Endothelial cell (in vitro differentiated cells): ENCODE measurements around the gene GOLGA6D. TPM values are rescaled to one million over a fixed set of nuclear protein-coding genes. Genes with fewer than 3 reads are reported as not detected.
"Not testable (repeated sequence)": the region's sequence is repeated elsewhere in the genome, so short reads cannot be mapped to it uniquely, and the experiment has no call there.

Experiments
- DNase-seq: peaks from one replicate; pipeline ENCODE4 v3.0.0; 2021; ENCODE audit warnings: low spot score
- H3K27ac Mint-ChIP-seq: one replicate; pipeline ENCODE4 v1.8.0; 2021; ENCODE audit warnings: mixed read lengths, inconsistent platforms; ENCODE audit not compliant: unreplicated experiment
- H3K27me3 Mint-ChIP-seq: one replicate; pipeline ENCODE4 v1.8.0; 2021; ENCODE audit warnings: mild to moderate bottlenecking, moderate library complexity, mixed read lengths, inconsistent platforms; ENCODE audit not compliant: unreplicated experiment
- H3K36me3 Mint-ChIP-seq: one replicate; pipeline ENCODE4 v1.8.0; 2021; ENCODE audit warnings: mild to moderate bottlenecking, low read depth, mixed read lengths, inconsistent platforms; ENCODE audit not compliant: unreplicated experiment
- H3K4me1 Mint-ChIP-seq: one replicate; pipeline ENCODE4 v1.8.0; 2021; ENCODE audit warnings: mild to moderate bottlenecking, mixed read lengths, inconsistent platforms; ENCODE audit not compliant: unreplicated experiment
- H3K4me3 Mint-ChIP-seq: one replicate; pipeline ENCODE4 v1.8.0; 2021; ENCODE audit warnings: mild to moderate bottlenecking, mixed read lengths, inconsistent platforms; ENCODE audit not compliant: unreplicated experiment
- H3K9me3 Mint-ChIP-seq: one replicate; pipeline ENCODE4 v1.8.0; 2021; ENCODE audit warnings: mixed read lengths, inconsistent platforms; ENCODE audit not compliant: unreplicated experiment
- CTCF ChIP-seq: fragments of 200-600 bp; sonication (generic); IDR thresholded peaks from one replicate; pipeline ENCODE4 v1.5.0; 2021; ENCODE audit warnings: antibody characterized with exemption; ENCODE audit not compliant: unreplicated experiment
- total RNA-seq: library from RNA; stranded (reverse); fragmentation: NEBNext Ultra II Directional; extraction: Animal tissue kit (Norgen Biotek cat#: 25700); gene quantifications from one replicate; pipeline ENCODE4 v1.2.1, GENCODE V29; 2021; ENCODE audit not compliant: unreplicated experiment

GOLGA6D gene
- total RNA-seq, 1 donor from 2014 or later: 1.2 TPM

GRCh38 chr15:75258034-75258433 lies 24.6 kb upstream of the GOLGA6D start, which contains the start of gene GOLGA6C:
TSS of gene GOLGA6C (plus strand) at chr15:75258334. CDS start at chr15:75258599, 265 bp downstream.
- not testable (repeated sequence) for H3K4me3 Mint-ChIP-seq, H3K9me3 Mint-ChIP-seq, H3K36me3 Mint-ChIP-seq, DNase-seq, H3K27me3 Mint-ChIP-seq, H3K4me1 Mint-ChIP-seq, H3K27ac Mint-ChIP-seq

DNA sequence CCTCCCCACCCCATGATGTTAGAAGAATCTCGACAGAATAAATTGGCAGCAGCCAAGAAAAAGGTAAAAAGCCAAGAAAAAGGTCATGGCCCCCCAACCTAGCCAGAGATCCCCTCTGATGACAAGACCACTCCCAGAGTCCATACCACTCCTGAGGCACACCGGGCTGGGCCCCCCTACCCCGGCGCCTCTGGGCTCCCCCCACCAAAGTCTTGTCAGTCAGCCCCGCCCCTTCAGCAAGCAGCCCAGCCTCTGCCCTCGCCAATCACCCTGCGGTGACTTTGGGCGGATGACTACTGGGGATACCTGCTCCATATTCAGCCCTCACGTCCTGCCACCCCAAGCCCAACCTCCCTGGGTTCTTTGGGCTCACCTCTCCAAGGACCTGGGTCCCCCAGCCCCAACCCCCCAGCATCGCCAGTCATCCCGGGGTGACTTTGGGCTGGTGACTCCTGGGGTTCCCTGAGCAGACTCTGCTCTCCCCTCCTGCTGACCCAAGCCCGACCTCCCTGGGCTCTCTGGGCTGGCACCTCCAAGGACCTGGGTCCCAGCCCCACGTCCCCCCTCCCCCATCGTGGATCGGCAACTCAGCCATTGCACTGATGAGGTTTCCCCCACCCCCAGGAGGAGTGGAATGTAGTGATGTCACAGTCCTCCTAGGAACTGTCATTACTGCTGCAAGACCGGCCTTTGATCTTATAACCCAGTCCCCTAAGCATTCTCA lies 23.9 kb upstream of the GOLGA6D start:
- DNase-seq, H3K27me3 Mint-ChIP-seq, H3K9me3 Mint-ChIP-seq, H3K27ac Mint-ChIP-seq, H3K4me1 Mint-ChIP-seq, H3K4me3 Mint-ChIP-seq, H3K36me3 Mint-ChIP-seq: not testable (repeated sequence)

DNA sequence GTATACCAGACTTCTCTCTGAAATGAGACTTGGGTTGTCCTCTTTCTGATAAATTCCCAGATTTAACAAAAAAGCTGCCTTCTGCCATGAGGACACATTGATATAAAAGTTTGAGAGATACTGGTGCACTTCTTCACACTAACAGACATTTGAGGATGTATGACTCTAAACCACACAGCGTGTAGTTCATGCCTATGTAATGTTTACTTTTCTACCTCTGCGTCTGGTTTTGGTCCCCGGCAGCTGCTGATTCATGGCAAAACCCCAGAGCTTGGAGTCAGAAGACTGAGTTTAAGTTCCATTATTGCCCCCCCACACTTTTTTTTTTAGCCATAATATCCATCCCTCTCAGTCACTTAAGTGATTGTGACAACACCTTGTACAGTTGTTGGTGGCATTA lies 22.8 kb upstream of the GOLGA6D start:
- not testable (repeated sequence) for H3K27ac Mint-ChIP-seq, DNase-seq, H3K4me1 Mint-ChIP-seq, H3K9me3 Mint-ChIP-seq, H3K36me3 Mint-ChIP-seq, H3K27me3 Mint-ChIP-seq, H3K4me3 Mint-ChIP-seq

DNA sequence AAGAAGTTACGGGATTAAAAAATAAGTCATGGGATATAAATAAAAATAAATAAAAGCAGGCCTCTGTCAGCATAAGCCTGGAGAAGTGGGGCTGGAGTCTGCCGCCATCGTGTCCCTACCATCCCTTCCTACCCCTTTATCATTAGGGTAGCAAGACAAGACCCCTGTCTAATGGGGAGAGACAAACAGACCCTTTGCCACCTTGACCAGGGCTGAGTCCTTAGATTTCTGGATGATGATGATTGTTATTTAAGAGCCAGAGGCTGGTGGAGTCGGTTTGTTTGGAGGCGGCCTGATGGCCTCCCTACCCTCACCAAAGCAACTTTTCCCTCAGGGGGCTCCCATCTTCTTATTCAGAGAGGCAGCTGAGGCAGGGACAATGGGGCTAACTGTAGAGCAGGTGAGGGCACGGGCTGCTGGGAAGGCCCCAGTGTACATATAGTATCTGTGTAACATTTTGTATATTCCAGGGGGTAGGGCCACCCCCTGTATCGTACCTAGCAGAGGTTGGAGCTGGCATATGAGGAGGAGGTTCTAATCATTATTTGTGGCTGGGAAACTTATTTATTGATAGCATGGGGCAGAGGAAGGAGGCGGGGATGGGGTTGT lies 8.8 kb upstream of the GOLGA6D start:
- not testable (repeated sequence) for H3K27ac Mint-ChIP-seq, DNase-seq, H3K4me3 Mint-ChIP-seq, H3K9me3 Mint-ChIP-seq, H3K27me3 Mint-ChIP-seq, H3K4me1 Mint-ChIP-seq, H3K36me3 Mint-ChIP-seq

DNA sequence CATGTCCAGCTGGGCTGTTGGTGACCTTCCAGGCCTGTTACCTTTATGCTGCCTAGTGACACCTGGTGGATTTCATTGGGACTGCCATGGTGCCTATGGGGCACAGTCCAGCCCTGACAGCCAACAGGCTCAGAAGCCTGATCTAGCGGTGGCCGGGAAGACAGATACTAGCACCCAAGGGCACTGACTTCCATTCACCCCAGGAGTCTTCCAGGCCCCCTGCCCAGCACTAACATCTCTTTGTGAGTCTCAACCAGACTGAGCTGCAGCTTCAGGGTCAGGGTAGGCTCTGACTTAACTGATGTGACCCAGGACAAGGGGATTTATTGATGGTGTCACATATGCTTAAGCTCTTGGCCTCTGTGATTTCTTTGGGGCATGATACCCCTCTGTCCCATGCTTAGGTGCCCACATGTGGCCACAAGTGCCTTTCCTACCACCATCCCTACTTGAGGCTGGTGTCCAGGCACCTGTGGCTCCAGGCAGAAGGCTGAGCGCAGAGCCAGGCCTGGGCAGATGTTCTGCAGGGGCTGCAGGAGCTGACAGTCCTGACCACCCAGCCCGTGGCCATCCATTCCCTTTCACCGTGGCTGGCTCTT lies 8.0 kb upstream of the GOLGA6D start:
- peak; percentile 99 for DNase-seq
- not testable (repeated sequence) for H3K4me1 Mint-ChIP-seq, H3K27ac Mint-ChIP-seq, H3K4me3 Mint-ChIP-seq, H3K36me3 Mint-ChIP-seq, H3K9me3 Mint-ChIP-seq, H3K27me3 Mint-ChIP-seq
- TF ChIP-seq CTCF: peak; percentile 66

- H3K27me3 Mint-ChIP-seq, H3K27ac Mint-ChIP-seq, H3K4me3 Mint-ChIP-seq, H3K36me3 Mint-ChIP-seq, H3K4me1 Mint-ChIP-seq, DNase-seq, H3K9me3 Mint-ChIP-seq: not testable (repeated sequence)
These were observed 7.0 kb upstream of the GOLGA6D start for GRCh38 chr15:75275617-75276016.

- not testable (repeated sequence) for DNase-seq, H3K27me3 Mint-ChIP-seq, H3K4me3 Mint-ChIP-seq, H3K9me3 Mint-ChIP-seq, H3K4me1 Mint-ChIP-seq, H3K36me3 Mint-ChIP-seq, H3K27ac Mint-ChIP-seq
These were observed 4.1 kb upstream of the GOLGA6D start for GRCh38 chr15:75278497-75278896.

DNA sequence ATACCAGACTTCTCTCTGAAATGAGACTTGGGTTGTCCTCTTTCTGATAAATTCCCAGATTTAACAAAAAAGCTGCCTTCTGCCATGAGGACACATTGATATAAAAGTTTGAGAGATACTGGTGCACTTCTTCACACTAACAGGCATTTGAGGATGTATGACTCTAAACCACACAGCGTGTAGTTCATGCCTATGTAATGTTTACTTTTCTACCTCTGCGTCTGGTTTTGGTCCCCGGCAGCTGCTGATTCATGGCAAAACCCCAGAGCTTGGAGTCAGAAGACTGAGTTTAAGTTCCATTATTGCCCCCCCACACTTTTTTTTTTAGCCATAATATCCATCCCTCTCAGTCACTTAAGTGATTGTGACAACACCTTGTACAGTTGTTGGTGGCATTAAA lies 1.5 kb downstream of the GOLGA6D start:
- H3K27me3 Mint-ChIP-seq, H3K27ac Mint-ChIP-seq, H3K4me1 Mint-ChIP-seq, H3K36me3 Mint-ChIP-seq, H3K9me3 Mint-ChIP-seq, H3K4me3 Mint-ChIP-seq, DNase-seq: not testable (repeated sequence)

DNA sequence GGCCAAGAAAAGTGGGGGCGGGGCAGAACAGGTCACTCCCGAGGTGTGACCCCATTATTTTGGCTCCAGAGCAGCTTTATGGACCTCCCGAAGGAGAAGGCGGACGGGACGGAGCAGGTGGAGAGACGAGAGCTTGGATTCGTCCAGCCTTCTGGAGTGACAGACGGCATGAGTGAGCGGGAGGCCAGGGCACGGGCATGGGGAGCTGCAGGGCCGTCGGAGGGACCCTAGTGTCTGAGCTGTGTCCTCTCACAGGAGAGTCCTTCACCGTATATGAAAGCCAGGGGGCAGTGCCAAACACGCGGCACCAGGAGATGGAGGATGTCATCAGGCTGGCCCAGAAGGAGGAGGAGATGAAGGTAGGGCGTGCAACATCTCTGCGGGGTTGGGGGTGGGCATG lies 11.0 kb downstream of the GOLGA6D start:
- H3K4me3 Mint-ChIP-seq, H3K27ac Mint-ChIP-seq, H3K36me3 Mint-ChIP-seq, H3K27me3 Mint-ChIP-seq, DNase-seq, H3K4me1 Mint-ChIP-seq, H3K9me3 Mint-ChIP-seq: not testable (repeated sequence)
